NCI-H1105 treated with DMSO at 0.1 percent for 48 hours (cell line): ENCODE data around the gene ATF1.
"Not testable (repeated sequence)": the region's sequence is repeated elsewhere in the genome, so short reads cannot be mapped to it uniquely, and the experiment has no call there.

Experiments used
- DNase-seq: peaks from one replicate; lab custom pipeline; 2025; lab: John Stamatoyannopoulos, UW

Gene ATF1

GRCh38 chr12:50859621-50860310 lies 95.9 kb downstream of the ATF1 start:
- DNase-seq, result no peak

- DNase-seq, result no peak
These were observed 98.4 kb downstream of the ATF1 start for GRCh38 chr12:50862316-50862715.

GRCh38 chr12:50865266-50865665 lies 101.4 kb downstream of the ATF1 start:
- no peak for DNase-seq

GRCh38 chr12:50868881-50869280 lies 105.0 kb downstream of the ATF1 start:
- not testable (repeated sequence) for DNase-seq
